Urinary bladder (tissue), 4 donors: ENCODE results near the gene RBM47. TPM values are rescaled to one million over a fixed set of nuclear protein-coding genes. Genes with fewer than 3 reads are reported as not detected.
"Not testable (repeated sequence)": the region's sequence is repeated elsewhere in the genome, so short reads cannot be mapped to it uniquely, and the experiment has no call there.

Experiments
- DNase-seq: peaks from one replicate; pipeline ENCODE4 v3.0.0-alpha.2; 2015; ENCODE audit errors: extremely low spot score
- H3K27ac ChIP-seq: one replicate; pipeline ENCODE4 v1.5.1; 2013; ENCODE audit warnings: low read depth, mild to moderate bottlenecking, moderate library complexity
- H3K36me3 ChIP-seq: one replicate; pipeline ENCODE4 v1.6.1; 2013; ENCODE audit warnings: mild to moderate bottlenecking, moderate library complexity; ENCODE audit not compliant: insufficient read depth
- H3K4me1 ChIP-seq: one replicate; pipeline ENCODE4 v1.6.1; 2013; ENCODE audit warnings: mild to moderate bottlenecking, moderate library complexity; ENCODE audit not compliant: insufficient read depth
- H3K4me3 ChIP-seq: one replicate; pipeline ENCODE4 v1.5.1; 2013; ENCODE audit warnings: low read depth, low read length
- WGBS: extraction: QIAGEN DNeasy Blood & Tissue Kit; methylation state at CpG from one replicate; pipeline ENCODE4 v1.1.7; 2013; 5-methylcytosine and 5-hydroxymethylcytosine counted together
- polyA plus RNA-seq: library from polyadenylated mRNA; stranded (reverse); fragments of 200-250 nt; gene quantifications from one replicate; pipeline ENCODE4 v1.2.3, GENCODE V29; 2013
- total RNA-seq: library from RNA; depleted of rRNA; stranded (reverse); fragments of >200 nt; gene quantifications from one replicate; pipeline ENCODE4 v1.2.3, GENCODE V29; 2014
- donor health status: healthy with polysubstance abuse.
- donor health status: healthy.

Gene RBM47
- total and polyA plus RNA-seq, 2 donors, result 7.6 to 18.6 TPM

DNA sequence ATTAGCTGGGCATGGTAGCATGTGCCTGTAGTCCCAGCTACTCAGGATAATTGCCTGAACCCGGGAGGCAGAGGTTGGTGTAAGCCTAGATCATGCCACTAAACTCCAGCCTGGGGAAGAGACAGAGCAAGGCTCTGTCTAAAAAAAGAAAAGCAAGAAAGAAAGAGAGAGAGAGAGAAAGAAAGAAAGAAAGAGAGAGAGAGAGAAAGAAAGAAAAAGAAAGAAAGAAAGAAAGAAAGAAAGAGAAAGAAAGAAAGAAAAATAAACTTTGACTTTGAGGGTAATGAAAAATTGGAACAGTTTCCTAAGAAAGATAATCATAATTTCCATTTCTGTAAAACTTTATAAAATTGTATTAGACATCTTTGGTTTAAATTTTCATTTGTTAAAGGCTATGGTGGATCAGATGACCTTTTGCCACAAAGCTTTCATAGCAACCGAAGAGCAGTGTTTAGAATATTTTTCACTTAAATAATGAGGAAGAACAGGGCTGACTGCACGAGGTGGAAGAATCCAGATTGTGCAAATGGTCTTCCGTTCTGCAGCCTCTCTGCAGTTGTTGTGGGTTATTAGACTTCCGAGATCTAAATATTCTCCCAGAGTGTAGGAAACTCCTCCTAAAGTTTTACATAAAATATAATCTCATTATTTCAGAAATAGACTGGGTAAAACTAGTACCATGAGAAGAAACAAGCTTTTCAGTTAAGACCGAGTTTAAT lies 55.9 kb downstream of the RBM47 start:
- DNase-seq, result no peak
- Histone ChIP-seq H3K27ac (no peak overlapping the region), H3K4me3 (no peak overlapping the region), H3K4me1 (no peaks in the 10 kb centered on the region), H3K36me3 (no peaks in the 10 kb centered on the region)
- 58% methylated on average over 6 of the region's 6 CpGs for WGBS

DNA sequence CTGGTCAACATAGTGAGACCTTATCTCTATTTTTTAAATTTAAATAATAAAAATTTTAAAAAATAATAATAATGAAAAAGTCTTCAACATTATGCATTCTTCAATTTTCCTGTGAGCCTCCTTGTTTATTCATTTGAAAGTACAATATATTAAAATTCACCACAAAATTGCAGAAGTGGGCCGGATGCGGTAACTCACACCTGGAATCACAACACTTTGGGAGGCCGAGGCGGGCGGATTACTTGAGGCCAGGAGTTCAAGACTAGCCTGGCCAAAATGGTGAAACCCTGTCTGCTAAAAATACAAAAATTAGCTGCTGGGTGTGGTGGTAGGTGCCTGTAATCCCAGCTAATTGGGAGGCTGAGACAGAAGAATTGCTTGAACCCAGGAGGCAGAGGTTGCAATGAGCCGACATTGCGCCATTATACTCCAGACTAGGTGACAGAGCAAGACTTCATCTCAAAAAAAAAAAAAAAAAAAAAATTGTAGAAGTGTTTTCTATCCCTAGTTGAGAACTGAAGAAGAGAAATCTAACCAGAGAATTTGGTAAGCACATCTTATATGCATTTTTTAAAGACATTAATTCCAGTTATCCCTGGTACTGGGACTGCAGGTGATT lies 56.9 kb downstream of the RBM47 start:
- WGBS, result 94% methylated on average over 7 of the region's 7 CpGs
- H3K4me3 ChIP-seq, result no peak overlapping the region
- no peak overlapping the region for H3K27ac ChIP-seq
- no peak for DNase-seq
- no peaks in the 10 kb centered on the region for H3K4me1 ChIP-seq
- H3K36me3 ChIP-seq, result no peaks in the 10 kb centered on the region

DNA sequence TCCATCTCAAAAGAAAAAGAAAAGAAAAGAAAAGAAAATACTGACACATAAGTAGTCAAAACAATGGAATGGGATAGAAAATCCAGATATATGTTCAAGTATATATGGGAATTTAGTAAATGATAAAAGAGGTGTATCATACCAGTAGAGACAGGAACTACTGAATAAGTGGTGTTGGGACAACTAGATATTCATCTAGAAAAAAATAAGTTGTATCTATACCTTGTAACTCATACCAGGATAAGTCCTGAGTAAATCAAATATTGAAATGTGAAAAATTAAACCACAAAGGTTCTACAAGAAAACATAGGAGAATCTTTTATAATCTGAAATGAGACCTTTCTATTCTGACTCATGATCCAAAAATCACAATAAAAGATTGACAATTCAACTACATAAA lies 58.5 kb downstream of the RBM47 start:
- no peak overlapping the region for H3K27ac ChIP-seq
- no peak for DNase-seq
- H3K4me1 ChIP-seq, result no peaks in the 10 kb centered on the region
- H3K4me3 ChIP-seq, result no peak overlapping the region
- H3K36me3 ChIP-seq, result no peaks in the 10 kb centered on the region

DNA sequence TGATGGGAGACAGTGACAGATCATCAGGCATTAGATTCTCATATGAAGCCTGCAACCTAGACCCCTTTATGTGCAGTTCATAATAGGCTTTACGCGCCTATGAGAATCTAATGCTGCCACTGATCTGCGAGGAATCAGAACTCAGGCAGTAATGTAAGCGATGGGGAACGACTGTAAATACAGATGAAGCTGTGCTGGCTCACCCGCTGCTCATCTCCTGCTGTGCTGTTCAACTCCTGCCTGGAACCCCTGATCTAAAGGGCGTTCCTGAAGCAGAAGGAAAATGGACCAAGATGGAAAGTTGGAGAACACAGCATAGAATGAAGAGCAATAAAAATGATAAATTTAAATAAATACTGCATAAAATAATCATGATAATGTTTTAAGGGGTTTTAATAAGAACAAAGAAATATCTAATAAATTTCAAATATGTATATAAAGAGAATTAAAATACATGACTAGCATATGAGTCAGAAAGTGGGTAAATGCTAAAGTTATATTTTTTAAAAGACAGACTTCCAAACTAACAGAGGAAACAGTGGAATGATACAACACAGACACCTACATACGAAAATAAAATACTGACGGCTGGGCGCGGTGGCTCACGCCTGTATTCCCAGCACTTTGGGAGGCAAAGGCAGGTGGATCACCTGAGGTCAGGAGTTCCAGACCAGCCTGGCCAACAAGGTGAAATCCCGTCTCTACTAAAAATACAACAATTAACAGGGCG lies 59.2 kb downstream of the RBM47 start:
- Histone ChIP-seq H3K27ac (no peak overlapping the region), H3K4me1 (no peaks in the 10 kb centered on the region), H3K4me3 (no peak overlapping the region), H3K36me3 (no peaks in the 10 kb centered on the region)
- WGBS, result 82% methylated on average over 14 of the region's 14 CpGs
- no peak for DNase-seq

DNA sequence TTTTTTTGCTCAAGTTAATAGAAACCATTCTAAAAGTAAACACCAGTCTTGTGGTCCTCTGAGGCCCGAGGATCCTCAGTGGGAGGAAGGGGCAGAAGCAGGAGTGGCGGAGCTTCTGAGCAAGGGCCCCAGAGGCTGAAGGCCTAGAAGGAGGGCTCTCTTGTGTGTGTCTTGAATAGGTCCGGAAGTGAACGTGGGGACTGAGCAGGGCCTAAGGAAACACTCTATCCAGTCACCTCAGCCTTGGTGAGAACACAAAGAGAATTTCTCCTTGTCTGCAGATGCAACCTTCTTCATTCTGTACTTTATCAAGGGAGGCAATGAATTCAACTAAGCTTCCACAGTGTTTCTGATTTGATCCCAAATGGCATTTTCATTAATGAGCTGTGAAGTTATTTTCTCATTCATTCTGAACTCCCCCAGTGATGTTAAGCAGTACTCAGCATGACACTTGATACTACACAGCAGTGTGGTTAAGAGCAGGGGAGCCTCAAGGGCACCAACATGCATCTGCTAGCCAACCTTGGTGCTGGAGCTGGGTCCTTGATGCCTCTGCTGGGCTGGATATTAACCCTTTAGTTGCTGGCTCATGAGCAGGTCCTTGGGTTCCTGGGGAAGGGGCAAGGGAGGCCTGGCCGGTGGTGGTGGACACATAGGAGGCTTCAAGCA lies 64.7 kb downstream of the RBM47 start:
- no peak for DNase-seq
- Histone ChIP-seq H3K4me1 (no peaks in the 10 kb centered on the region), H3K27ac (no peak overlapping the region), H3K4me3 (no peak overlapping the region), H3K36me3 (no peaks in the 10 kb centered on the region)
- WGBS, result 52% methylated on average over 5 of the region's 5 CpGs

DNA sequence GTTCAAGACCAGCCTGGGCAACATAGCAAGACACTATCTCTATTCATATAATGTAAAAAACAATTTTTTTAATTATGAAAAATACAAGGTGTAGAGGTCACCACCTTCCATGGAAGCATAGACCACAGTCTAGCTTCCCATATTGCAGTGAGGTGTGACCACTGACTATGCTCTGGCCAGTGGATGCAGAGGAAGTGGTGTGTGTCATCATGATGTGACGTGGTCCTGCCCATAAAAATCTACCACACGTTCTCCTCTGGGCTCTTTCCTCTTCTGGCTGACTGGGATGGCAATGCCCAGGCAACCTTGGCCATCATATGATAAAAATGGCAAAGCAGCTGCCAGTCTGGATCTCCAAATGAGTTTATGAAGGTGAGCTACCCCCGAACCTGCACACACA lies 65.7 kb downstream of the RBM47 start:
- H3K27ac ChIP-seq, result no peak overlapping the region
- no peaks in the 10 kb centered on the region for H3K4me1 ChIP-seq
- H3K4me3 ChIP-seq, result no peak overlapping the region
- no peaks in the 10 kb centered on the region for H3K36me3 ChIP-seq
- no peak for DNase-seq
- WGBS, result 68% methylated on average over 3 of the region's 3 CpGs

DNA sequence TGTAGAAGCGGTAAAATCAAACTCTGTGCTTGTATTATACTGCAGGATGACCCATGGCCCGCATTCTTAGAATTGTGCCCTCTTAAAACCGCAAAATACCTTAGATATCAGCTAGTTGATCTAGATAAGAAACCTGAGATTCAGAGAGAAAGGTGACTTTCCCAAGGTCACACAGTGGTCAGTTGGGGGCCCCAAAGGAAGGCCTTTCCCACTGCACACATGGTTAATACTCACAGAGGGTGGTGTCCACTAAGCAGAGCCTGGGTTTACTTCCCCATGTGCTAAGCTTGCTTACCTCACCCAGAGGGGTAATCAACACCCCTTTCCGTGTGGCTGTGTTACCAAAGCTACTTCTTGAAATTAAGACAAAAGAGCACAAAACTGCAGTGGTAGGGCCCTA lies 66.3 kb downstream of the RBM47 start:
- Histone ChIP-seq H3K36me3 (no peaks in the 10 kb centered on the region), H3K4me1 (no peaks in the 10 kb centered on the region), H3K27ac (no peak overlapping the region), H3K4me3 (no peak overlapping the region)
- WGBS, result 85% methylated on average over 4 of the region's 4 CpGs
- DNase-seq, result no peak

DNA sequence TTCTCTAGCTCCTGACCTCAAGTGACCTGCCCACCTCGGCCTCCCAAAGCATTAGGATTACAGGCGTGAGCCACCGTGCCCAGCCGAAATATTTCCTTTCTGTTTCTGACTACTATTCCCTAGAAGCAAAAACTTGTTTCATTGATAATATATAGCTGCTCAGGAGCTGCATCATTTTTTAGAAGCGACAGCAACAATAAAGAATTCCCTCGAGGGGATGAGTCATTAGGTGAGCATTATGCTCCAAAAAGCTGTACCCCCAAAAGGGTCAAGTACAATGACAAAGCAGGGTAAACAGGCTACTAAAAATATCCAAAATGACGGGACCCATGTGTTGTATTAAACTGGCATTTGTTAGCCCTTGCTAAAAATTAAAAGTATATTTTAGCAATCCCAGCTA lies 67.0 kb downstream of the RBM47 start:
- H3K36me3 ChIP-seq, result no peaks in the 10 kb centered on the region
- H3K4me1 ChIP-seq, result no peaks in the 10 kb centered on the region
- no peak overlapping the region for H3K27ac ChIP-seq
- H3K4me3 ChIP-seq, result no peak overlapping the region
- no peak for DNase-seq
- WGBS, result 83% methylated on average over 7 of the region's 7 CpGs

DNA sequence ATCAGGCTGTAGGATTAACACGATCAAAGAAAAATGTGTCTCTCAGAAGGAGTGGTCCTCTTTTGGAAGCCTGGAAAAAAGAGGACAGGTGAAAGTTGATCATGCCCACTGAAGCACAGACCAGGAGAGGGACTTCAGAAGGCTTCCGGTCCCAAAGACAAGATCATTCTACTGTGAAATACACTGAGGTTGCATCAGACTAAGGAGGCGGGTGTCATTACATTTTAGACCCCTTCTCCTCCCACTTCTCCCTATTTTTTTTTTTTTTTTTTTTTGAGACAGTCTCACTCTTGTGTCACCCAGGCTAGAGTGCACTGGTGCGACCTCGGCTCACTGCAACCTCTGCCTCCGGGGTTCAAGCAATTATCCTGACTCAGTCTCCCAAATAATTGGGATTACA lies 67.5 kb downstream of the RBM47 start:
- WGBS, result 92% methylated on average over 6 of the region's 6 CpGs
- H3K4me3 ChIP-seq, result no peak overlapping the region
- no peaks in the 10 kb centered on the region for H3K36me3 ChIP-seq
- no peak overlapping the region for H3K27ac ChIP-seq
- DNase-seq, result no peak
- H3K4me1 ChIP-seq, result no peaks in the 10 kb centered on the region

DNA sequence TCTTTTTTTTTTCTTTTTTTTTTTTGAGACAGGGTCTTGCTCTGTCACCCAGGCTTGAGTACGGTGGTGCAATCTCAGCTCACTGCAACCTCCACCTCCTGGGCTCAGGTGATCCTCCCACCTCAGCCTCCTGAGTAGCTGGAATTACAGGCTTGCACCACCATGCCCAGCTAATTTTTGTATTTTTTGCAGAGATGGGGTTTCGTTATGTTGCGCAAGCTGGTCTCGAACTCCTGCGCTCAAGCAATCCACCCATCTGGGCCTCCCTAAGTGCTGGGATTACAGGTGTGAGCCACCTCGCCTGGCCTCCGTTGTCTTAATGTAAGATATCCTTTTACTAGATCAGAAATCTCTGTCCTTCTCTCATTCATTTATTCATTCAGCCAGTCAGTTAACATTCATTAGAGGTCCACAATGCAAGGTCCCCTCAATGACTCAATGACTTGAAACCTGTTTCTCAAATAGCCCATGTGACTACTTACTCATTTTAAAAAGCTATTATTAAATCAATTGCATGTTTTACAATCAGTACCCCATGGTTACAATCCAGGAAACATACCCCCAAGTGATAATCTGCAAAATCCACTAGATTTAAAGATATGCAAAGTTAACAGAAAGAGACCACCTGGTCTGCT lies 68.0 kb downstream of the RBM47 start:
- not testable (repeated sequence) for H3K36me3 ChIP-seq, H3K4me1 ChIP-seq, DNase-seq, H3K4me3 ChIP-seq, H3K27ac ChIP-seq
- 94% methylated on average over 7 of the region's 7 CpGs for WGBS

DNA sequence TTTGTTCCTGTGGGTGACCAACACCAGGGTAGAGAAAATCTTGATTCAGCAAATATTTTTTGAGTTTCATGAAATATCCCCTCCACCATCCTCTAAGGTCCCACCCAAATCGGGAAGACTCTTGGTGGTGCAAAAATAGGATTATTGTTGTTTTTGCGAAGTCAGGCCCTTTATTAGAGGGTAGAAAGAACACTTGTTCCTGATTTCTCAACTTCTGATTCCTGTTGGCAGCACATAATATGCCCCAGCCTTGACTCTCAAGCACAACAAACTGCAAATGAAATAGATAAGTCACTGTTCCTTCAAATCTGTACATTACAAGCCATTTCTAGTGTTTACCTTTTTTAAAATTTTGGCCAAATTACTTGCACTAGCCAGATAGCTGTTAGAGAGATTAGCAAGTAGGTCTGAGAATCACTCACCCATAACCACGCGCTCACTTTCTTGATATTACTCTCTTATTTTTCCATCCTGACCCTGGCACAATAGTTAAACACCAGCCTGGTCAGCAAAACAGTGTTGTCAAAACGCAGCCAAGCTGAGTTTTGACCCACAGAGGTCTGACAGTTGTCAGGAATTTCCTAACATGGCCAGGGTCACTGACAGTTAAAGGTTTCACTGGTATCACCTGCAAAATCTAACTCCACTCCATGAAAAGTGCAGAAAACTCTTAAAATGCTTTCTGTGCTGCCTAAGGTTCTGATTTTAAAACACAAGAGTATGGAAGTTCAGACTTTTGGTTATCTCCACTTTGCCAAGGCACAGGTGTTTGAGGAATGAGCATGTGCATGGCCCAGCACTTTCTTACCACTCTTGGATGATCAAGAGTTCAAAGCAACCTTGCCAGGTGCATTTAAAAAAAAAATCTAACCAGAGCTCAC lies 69.8 kb downstream of the RBM47 start:
- Histone ChIP-seq H3K27ac (no peak overlapping the region), H3K36me3 (no peaks in the 10 kb centered on the region), H3K4me1 (no peaks in the 10 kb centered on the region), H3K4me3 (no peak overlapping the region)
- 62% methylated on average over 5 of the region's 5 CpGs for WGBS
- DNase-seq, result no peak

DNA sequence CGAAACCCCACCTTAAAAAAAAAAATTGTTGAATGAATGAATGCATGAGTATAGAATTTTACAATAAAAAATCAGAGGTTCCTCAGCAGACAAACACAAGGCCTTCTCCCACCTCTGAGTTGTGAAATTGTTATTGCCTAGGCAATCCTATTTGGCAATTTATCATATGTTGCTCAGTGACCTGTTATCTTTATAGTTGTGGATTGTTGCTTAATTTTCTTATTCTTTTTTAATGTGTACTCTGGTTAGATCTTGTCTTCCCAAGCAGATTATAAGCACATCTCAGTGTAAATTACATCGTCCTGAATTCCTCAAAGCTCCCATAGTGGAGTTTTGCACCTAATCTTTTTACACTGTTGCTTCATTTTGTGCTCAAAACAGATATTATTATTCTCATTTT lies 71.9 kb downstream of the RBM47 start:
- 90% methylated on average over 2 of the region's 2 CpGs for WGBS
- no peaks in the 10 kb centered on the region for H3K36me3 ChIP-seq
- no peaks in the 10 kb centered on the region for H3K4me1 ChIP-seq
- H3K4me3 ChIP-seq, result no peak overlapping the region
- DNase-seq, result no peak
- no peak overlapping the region for H3K27ac ChIP-seq
